D721Med (cell line): ENCODE measurements around the gene HIC2.
"Not testable (repeated sequence)": the region's sequence is repeated elsewhere in the genome, so short reads cannot be mapped to it uniquely, and the experiment has no call there.

Experiments used
- DNase-seq: peaks from one replicate; pipeline ENCODE4 v3.0.0; 2011; ENCODE audit warnings: low spot score; ENCODE audit not compliant: insufficient read length
- FAIRE-seq: peaks from 2 replicates; lab custom pipeline; 2011; peaks lifted over from hg19 to GRCh38; lab: Jason Lieb, UNC

Gene HIC2

DNA sequence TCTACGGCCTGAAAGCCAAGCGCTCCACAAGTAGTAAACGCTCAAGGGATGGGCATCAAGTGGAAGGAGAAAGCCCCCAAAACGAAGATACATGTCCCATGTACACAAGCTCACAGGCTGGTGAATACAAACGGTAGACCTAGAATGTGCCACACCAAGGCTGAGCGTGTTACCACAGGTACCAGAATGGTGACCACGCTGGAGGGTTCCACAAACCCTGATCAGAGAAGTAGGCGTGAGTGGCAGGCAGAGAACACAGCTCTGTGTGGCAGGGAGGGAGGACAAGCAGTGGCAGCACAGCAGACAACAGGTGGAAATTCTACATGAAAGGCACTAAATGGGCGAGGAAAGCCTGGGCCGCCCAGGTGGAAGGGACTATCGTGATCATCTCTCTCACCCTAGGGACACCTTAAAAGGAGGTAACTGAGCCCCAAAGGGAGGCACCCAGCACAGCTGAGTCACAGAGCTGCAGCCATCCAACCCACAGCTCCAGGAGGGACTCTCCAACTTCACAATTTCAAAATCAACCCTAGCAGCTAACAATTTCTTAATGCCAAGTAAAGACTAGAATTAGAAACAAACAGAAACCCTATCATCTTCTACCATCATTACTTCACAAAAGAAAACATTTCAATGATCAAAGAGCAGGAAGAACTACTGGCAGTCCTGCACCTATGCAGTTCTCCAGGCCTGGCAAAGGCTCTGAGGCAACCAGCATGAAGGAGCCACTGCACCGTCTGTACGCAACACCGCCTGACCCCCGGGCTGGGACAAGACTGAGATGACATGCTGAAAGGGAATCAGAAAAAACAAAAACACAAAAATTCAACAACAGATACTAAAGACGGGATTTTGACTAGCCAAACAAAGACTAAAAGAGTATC is 82.7 kb downstream of the HIC2 start:
- DNase-seq = not testable (repeated sequence)

More for the DNA sequence above, 82.7 kb downstream of the HIC2 start:
- not testable (repeated sequence) for FAIRE-seq
